ENCODE data around the gene RNU6-9.
"Not testable (repeated sequence)": the region's sequence is repeated elsewhere in the genome, so short reads cannot be mapped to it uniquely, and the experiment has no call there.

RNU6-9 gene

DNA sequence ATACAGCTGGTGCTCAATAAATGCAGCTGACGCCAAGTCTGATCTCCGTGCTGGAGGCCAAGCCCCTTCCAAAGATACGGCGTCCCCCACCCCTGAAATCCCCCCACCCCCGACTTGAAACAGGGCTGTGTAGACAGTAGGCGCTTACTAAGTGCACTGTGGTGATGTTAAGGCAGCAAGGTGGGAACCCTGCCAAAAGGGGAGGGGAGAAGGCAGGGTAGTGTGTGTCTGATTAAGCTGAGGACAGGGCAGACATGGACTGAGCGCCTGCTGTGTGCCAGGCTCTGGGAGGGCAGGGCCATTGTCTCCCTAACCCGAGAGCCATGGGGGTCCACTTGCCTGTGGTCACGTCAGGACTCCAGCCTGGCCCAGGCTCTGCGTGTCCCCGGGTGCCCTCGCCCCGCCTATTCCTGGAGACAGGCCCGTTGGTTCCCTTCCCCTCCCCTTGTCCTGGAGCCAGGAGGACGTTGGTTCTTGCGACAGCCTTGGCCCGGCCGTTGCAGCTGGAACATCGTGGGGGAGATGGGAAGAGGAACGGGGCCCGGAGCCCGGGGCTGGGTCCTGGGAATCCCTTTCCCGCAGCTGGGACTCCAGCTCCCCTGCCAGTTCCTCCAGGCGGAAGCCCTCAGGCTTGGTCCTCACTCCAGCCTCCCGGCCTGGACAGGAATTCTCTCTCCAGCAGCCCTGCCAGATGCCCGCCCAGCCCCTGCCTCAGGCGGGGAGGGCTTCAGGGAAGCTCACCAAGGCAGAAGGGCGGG is 42.9 kb upstream of the RNU6-9 start:
- CTCF ChIA-PET = interaction anchor here (1.3 to 1.6 kb wide), 2 partner anchors 8 to 13 kb away, joined by 3 to 4 read pairs; no protein-coding TSS in a partner anchor

DNA sequence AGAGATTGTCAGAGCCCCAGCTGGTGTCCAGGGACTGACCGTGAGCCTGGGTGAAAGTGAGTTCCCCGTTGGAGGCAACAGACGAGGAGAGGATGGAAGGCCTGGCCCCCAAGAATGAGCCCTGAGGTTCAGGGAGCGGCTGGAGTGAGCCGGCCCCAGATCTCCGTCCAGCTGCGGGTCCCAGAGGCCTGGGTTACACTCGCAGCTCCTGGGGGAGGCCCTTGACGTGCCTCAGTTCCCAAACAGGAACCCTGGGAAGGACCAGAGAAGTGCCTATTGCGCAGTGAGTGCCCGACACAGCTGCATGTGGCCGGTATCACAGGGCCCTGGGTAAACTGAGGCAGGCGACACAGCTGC is 42.3 kb upstream of the RNU6-9 start:
- TF ChIP-seq, protein P1, sequence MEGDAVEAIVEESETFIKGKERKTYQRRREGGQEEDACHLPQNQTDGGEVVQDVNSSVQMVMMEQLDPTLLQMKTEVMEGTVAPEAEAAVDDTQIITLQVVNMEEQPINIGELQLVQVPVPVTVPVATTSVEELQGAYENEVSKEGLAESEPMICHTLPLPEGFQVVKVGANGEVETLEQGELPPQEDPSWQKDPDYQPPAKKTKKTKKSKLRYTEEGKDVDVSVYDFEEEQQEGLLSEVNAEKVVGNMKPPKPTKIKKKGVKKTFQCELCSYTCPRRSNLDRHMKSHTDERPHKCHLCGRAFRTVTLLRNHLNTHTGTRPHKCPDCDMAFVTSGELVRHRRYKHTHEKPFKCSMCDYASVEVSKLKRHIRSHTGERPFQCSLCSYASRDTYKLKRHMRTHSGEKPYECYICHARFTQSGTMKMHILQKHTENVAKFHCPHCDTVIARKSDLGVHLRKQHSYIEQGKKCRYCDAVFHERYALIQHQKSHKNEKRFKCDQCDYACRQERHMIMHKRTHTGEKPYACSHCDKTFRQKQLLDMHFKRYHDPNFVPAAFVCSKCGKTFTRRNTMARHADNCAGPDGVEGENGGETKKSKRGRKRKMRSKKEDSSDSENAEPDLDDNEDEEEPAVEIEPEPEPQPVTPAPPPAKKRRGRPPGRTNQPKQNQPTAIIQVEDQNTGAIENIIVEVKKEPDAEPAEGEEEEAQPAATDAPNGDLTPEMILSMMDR (IDR thresholded peaks at IDR 0.05; ENCODE audit: control extremely low read depth, extremely low read depth, low read depth, missing control alignments) = no peak
- POLR2A ChIA-PET = no interaction called here
- no peak for DNase-seq (ENCODE audit: extremely low spot score)
- CTCF ChIA-PET = interaction anchor here (1.3 kb wide), 1 partner anchor 13 kb away, joined by 3 read pairs; no protein-coding TSS in a partner anchor

More for the DNA sequence above, 42.9 kb upstream of the RNU6-9 start:
- no peak for DNase-seq (ENCODE audit: extremely low spot score)
- TF ChIP-seq, protein P1 (IDR thresholded peaks at IDR 0.05; ENCODE audit: control extremely low read depth, extremely low read depth, low read depth, missing control alignments) = no peak
- POLR2A ChIA-PET = no interaction called here

DNA sequence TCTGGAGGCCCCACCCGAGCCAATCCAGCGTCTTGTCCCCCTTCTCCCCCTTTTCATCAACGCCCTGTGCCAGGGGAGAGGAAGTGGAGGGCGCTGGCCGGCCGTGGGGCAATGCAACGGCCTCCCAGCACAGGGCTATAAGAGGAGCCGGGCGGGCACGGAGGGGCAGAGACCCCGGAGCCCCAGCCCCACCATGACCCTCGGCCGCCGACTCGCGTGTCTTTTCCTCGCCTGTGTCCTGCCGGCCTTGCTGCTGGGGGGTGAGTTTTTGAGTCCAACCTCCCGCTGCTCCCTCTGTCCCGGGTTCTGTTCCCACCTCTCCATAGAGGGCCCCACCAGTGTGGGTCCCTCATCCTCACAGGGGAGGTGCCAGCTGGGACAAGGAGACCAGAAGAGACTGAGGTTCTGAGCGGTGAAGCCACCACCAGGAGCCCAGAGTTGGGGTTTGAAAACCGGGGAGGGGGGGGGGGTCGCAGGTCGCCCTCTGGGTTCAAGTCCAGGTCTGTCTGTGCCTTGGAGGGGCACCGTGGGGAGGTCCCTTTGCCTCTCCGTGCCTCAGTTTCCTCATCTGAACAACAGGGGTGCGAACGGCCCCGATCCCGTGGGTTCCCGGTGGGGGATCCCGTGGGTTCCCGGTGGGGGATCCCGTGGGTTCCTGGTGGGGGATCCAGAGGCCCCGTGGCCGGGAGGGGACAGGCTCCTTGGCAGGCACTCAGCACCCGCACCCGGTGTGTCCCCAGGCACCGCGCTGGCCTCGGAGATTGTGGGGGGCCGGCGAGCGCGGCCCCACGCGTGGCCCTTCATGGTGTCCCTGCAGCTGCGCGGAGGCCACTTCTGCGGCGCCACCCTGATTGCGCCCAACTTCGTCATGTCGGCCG is 40.9 kb upstream of the RNU6-9 start, which contains the start of gene ELANE:
ELANE (plus strand) TSS at position 168 of the 878 bp plus-strand sequence; CDS start at position 194, 26 bp downstream.
- DNase-seq (ENCODE audit: extremely low spot score) = no peak
- POLR2A ChIA-PET = no interaction called here

DNA sequence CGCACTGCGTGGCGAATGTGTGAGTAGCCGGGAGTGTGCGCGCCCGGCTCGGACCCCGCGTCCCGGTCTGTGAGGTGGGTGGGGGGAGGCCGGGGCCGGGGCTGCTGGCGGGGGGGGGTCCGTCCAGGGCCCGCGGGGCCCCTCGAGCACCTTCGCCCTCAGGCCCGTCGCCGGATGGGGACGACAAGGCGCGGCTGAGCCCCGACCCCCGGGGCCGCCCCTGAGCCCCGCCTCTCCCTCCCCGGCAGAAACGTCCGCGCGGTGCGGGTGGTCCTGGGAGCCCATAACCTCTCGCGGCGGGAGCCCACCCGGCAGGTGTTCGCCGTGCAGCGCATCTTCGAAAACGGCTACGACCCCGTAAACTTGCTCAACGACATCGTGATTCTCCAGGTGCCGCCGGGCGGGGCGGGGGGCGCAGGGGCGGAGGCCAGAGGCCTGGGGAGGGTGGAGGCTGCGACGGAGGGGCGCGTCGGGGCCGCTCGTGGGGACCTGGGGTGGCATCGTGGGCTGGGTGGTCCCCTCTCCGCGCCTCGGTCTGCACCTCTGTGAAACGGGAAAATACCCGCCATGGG is 40.2 kb upstream of the RNU6-9 start:
- TF ChIP-seq, protein P1 (IDR thresholded peaks at IDR 0.05; ENCODE audit: control extremely low read depth, extremely low read depth, low read depth, missing control alignments) = no peak
- ChIA-PET CTCF (no interaction called here), POLR2A (no interaction called here)
- no peak for DNase-seq (ENCODE audit: extremely low spot score)

More for the DNA sequence above, 40.9 kb upstream of the RNU6-9 start, which contains the start of gene ELANE:
- TF ChIP-seq, protein P1 (IDR thresholded peaks at IDR 0.05; ENCODE audit: control extremely low read depth, extremely low read depth, low read depth, missing control alignments) = no peak
- CTCF ChIA-PET = no interaction called here

DNA sequence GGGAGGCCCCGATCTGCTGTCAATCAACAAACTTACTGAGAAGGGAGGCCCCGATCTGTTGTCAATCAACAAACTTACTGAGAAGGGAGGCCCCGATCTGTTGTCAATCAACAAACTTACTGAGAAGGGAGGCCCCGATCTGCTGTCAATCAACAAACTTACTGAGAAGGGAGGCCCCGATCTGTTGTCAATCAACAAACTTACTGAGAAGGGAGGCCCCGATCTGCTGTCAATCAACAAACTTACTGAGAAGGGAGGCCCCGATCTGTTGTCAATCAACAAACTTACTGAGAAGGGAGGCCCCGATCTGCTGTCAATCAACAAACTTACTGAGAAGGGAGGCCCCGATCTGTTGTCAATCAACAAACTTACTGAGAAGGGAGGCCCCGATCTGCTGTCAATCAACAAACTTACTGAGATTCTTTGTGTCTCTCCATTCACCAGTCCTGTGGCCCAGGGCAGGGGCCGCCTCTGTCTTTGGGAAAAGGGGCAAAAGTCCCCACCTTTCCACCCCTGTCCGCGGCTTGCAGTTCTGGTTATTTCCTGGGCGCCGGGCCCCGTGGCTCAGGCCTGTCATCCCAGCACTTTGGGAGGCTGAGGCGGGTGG is 39.6 kb upstream of the RNU6-9 start:
- DNase-seq (ENCODE audit: extremely low spot score); CTCF ChIA-PET; POLR2A ChIA-PET: not testable (repeated sequence)

DNA sequence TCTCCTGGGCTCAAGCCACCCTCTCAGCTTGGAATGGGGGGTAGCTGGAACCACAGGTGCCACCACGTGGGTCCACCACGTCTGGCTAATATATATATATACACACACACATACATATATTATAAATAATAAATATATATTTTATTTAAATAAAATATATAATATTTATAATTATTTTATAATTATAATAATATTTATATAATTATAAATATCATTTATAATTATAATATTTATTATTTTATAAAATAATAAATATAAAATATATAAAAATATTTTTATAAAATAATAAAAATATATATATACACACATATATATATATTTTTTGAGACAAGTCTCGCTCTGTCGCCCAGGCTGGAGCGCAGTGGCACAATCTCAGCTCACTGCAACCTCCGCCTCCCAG is 38.7 kb upstream of the RNU6-9 start:
- DNase-seq (ENCODE audit: extremely low spot score) = no peak
- POLR2A ChIA-PET = no interaction called here
- CTCF ChIA-PET = interaction anchor here (1.5 kb wide), 1 partner anchor 149 kb away, joined by 3 read pairs; no protein-coding TSS in a partner anchor

More for the DNA sequence above, 38.7 kb upstream of the RNU6-9 start:
- TF ChIP-seq, protein P1 (IDR thresholded peaks at IDR 0.05; ENCODE audit: control extremely low read depth, extremely low read depth, low read depth, missing control alignments) = no peak

All from GM10248 (cell line).